IPS-NIHi7 (cell line): ENCODE measurements around the gene CP.

Experiments
- DNase-seq: peaks from one replicate; pipeline ENCODE4 v3.0.0; 2012; ENCODE audit warnings: mixed read lengths; ENCODE audit errors: extremely low spot score

Gene CP

DNA sequence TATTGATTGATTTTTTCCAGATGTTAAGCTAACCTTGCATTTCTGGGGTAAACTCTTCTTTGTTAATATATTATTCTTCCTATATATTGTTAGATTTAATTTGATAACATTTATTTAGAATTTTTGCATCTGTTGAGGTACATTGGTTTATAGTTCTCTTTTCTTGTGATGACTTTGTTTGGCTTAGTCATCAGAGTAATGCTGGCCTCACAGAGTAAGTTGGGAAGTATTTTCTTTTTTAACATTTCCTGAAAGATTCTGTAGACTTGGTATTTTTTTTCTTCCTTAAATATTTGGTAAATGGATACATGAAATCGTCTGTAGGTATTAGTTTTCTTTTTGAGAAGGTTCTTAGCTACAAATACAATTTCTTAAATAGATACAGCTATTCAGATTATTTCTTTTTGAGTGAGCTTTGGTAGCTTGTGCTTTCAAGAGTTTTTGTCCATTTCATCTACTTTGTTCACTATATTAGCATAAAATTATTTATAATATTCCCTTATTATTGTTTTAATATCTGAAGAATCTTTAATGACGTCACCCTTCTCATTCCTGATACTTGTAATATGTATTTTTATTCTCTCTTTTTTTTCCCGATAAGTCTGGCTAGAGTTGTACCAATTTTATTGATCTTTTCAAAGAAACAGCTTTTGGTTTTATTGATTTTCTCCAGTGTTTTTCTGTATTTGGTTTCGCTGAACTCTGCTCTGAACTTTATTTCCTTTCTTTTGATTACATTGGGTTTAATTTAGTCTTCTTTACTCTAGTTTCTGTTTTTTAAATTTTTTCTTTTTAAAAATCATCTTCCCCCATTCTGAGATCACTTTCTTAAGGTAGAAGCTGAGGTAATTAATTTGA is 98.7 kb downstream of the CP start:
- no peak for DNase-seq
